GM12878 (cell line): ENCODE results near the gene SELENBP1. TPM values are rescaled to one million over a fixed set of nuclear protein-coding genes. Genes with fewer than 3 reads are reported as not detected.

Experiments
- ATAC-seq: fragments of 200-7000 bp; cut with Tn5 transposase; 3 replicates; pipeline ENCODE4 v1.9.1; 2020; ENCODE audit warnings: mild to moderate bottlenecking, moderate library complexity
- BruUV-seq: library from RNA; stranded (reverse); fragments of 400-500 nt; replicated peaks from 2 replicates; lab custom pipeline; 2021; lab: Mats Ljungman, UMichigan
- CTCF ChIA-PET: fragments of 300-600 bp; sonication (Branson Sonifier 250); formaldehyde crosslinking; extraction: SDS; loops from one replicate; lab custom pipeline; 2021; ENCODE audit warnings: inconsistent platforms; lab: Yijun Ruan, JAX
- POLR2A ChIA-PET: fragments of 350-600 bp; formaldehyde crosslinking; extraction: SDS; loops from one replicate; lab custom pipeline; 2021; ENCODE audit warnings: inconsistent platforms; lab: Charles Lee
- RAD21 ChIA-PET: fragments of 300-600 bp; sonication (Branson Sonifier 250); formaldehyde crosslinking; loops from one replicate; lab custom pipeline; 2023; ENCODE audit warnings: antibody characterized with exemption; ENCODE audit not compliant: unreplicated experiment; lab: Charles Lee
- SMC1A ChIA-PET: fragments of 300-600 bp; sonication (Branson Sonifier 250); formaldehyde crosslinking; loops from one replicate; lab custom pipeline; 2023; ENCODE audit not compliant: unreplicated experiment, uncharacterized antibody; lab: Charles Lee
- DNase-seq: peaks from one replicate; pipeline ENCODE4 v3.0.0-alpha.2; 2011; ENCODE audit warnings: low read depth, low spot score
- FAIRE-seq: peaks from 3 replicates; lab custom pipeline; 2011; peaks lifted over from hg19 to GRCh38; lab: Jason Lieb, UNC
- H2AFZ ChIP-seq: 2 replicates; pipeline ENCODE4 v1.6.0; 2011; ENCODE audit warnings: low read depth, low read length, control low read depth; ENCODE audit not compliant: control insufficient read depth
- H3K27ac ChIP-seq: 2 replicates; pipeline ENCODE4 v1.5.1; 2011; ENCODE audit warnings: control low read depth; ENCODE audit not compliant: control insufficient read depth, insufficient read depth
- H3K27me3 ChIP-seq, 2 experiments: replicated peaks in 1 of 2; 2 replicates each; pipeline versions ENCODE4 v1.6.0 to v1.6.1; 2011; ENCODE audit warnings: low read length in 1 of 2; ENCODE audit not compliant: control insufficient read depth in 2 of 2, insufficient read depth in 2 of 2
- H3K36me3 ChIP-seq, 2 experiments: 2 replicates each; pipeline ENCODE4 v1.5.1; 2011; ENCODE audit warnings: low read length in 1 of 2; ENCODE audit not compliant: control insufficient read depth in 2 of 2, insufficient read depth in 2 of 2
- H3K4me1 ChIP-seq: 2 replicates; pipeline ENCODE4 v1.6.1; 2011; ENCODE audit warnings: mild to moderate bottlenecking, low read length, moderate library complexity, mixed read lengths; ENCODE audit not compliant: control insufficient read depth, insufficient read depth
- H3K4me2 ChIP-seq: 2 replicates; pipeline ENCODE4 v1.6.0; 2011; ENCODE audit warnings: control low read depth; ENCODE audit not compliant: control insufficient read depth, insufficient read depth
- H3K4me3 ChIP-seq: fragments of 200-600 bp; sonication (generic); 2 replicates; pipeline ENCODE4 v1.5.1; 2016
- H3K79me2 ChIP-seq: 2 replicates; pipeline ENCODE4 v1.6.0; 2011; ENCODE audit warnings: low read length; ENCODE audit not compliant: control insufficient read depth, insufficient read depth
- H3K9ac ChIP-seq: 2 replicates; pipeline ENCODE4 v1.8.0; 2011; ENCODE audit warnings: low read length, control low read depth, mixed read lengths; ENCODE audit not compliant: control insufficient read depth, insufficient read depth
- H3K9me3 ChIP-seq: replicated peaks from 3 replicates; pipeline ENCODE4 v1.5.1; 2011; ENCODE audit warnings: mild to moderate bottlenecking, low read length; ENCODE audit not compliant: control insufficient read depth, insufficient read depth
- H4K20me1 ChIP-seq: 2 replicates; pipeline ENCODE4 v1.6.0; 2011; ENCODE audit not compliant: control insufficient read depth, insufficient read depth
- ASH2L ChIP-seq: fragments of 300-600, 200-600 bp; sonication (generic); IDR thresholded peaks from 2 replicates; pipeline ENCODE4 v1.6.1; 2017; ENCODE audit warnings: low read depth, mild to moderate bottlenecking, borderline replicate concordance
- CTCF ChIP-seq, 3 experiments: IDR thresholded peaks in 2 of 3; conservative IDR thresholded peaks in 1 of 3; 2 replicates each; pipeline ENCODE4 v1.5.1; 2011; ENCODE audit warnings: low read depth in 3 of 3, low read length in 3 of 3, mild to moderate bottlenecking in 3 of 3, control low read depth in 2 of 3, moderate library complexity in 2 of 3, inconsistent platforms in 1 of 3, mixed read lengths in 1 of 3; ENCODE audit not compliant: control insufficient read depth in 2 of 3, insufficient read depth in 1 of 3; ENCODE audit errors: extremely low read depth in 1 of 3
- EGR1 ChIP-seq, 2 experiments: IDR thresholded peaks; 1 replicate in 1 of 2; 2 replicates in 1 of 2; pipeline ENCODE4 v1.6.1; 2011 to 2012; ENCODE audit warnings: low read depth in 2 of 2, low read length in 2 of 2, borderline replicate concordance in 1 of 2, mild to moderate bottlenecking in 1 of 2, moderate library complexity in 1 of 2
- NFIC ChIP-seq: IDR thresholded peaks from 2 replicates; pipeline ENCODE4 v1.6.1; 2012; ENCODE audit warnings: low read depth, mild to moderate bottlenecking, inconsistent platforms, low read length, moderate library complexity
- POLR2A ChIP-seq: IDR thresholded peaks from 2 replicates; pipeline ENCODE4 v1.6.1; 2011; ENCODE audit warnings: low read depth, mild to moderate bottlenecking, low read length
- RBBP5 ChIP-seq: fragments of 200-600 bp; sonication (generic); conservative IDR thresholded peaks from 2 replicates; pipeline ENCODE4 v1.6.1; 2016
- TCF3 ChIP-seq: IDR thresholded peaks from 2 replicates; pipeline ENCODE4 v1.6.1; 2012; ENCODE audit warnings: low read depth, mild to moderate bottlenecking, low read length, borderline replicate concordance; ENCODE audit not compliant: insufficient read depth
- WGBS: methylation state at CpG from one replicate; pipeline ENCODE4 v1.1.6; 2016; ENCODE audit warnings: low lambda C conversion rate; ENCODE audit not compliant: insufficient replicate concordance, insufficient coverage; ENCODE audit errors: missing lambda C conversion rate; 5-methylcytosine and 5-hydroxymethylcytosine counted together
- in situ Hi-C: fragments of 300-500 bp; cut with MboI; formaldehyde crosslinking; loops from 9 replicates; pipeline ENCODE4 v1.14.3; 2018; ENCODE audit warnings: mixed read lengths
- intact Hi-C: fragments of 100-400 bp; cut with micrococcal nuclease; formaldehyde crosslinking; loops from one replicate; pipeline ENCODE4 v1.14.2; 2022; ENCODE audit not compliant: unreplicated experiment
- polyA plus RNA-seq, 11 experiments: library from polyadenylated mRNA; depleted of rRNA in 4 of 11; unstranded in 6 of 11; stranded (reverse) in 5 of 11; fragments of >200 nt; fragmentation: Nextera tagmentation in 4 of 11; fragmentation: Illumina TruSeq in 1 of 11; extraction: Ambion mirVana in 4 of 11; extraction: Trizol in 1 of 11; gene quantifications; 1 replicate in 1 of 11; 2 replicates in 10 of 11; pipeline versions ENCODE4 v1.2.1 to v1.2.3, GENCODE V29; 2011 to 2016; ENCODE audit warnings: inconsistent platforms in 2 of 11, missing spikeins in 2 of 11, low read depth in 1 of 11
- total RNA-seq, 4 experiments: library from RNA; depleted of rRNA in 3 of 4; stranded (reverse); fragments of >200 nt in 3 of 4; fragmentation: Illumina TruSeq in 1 of 4; extraction: Trizol in 1 of 4; gene quantifications; 2 replicates each; pipeline versions ENCODE4 v1.2.1 to v1.2.3, GENCODE V29; 2013 to 2021

SELENBP1 gene
- total and polyA plus RNA-seq, 10 of the 15 experiments (the other 5 are each of a cell fraction or from before 2014, with no cell fraction given) = 0.41 TPM; not detected in 9

DNA sequence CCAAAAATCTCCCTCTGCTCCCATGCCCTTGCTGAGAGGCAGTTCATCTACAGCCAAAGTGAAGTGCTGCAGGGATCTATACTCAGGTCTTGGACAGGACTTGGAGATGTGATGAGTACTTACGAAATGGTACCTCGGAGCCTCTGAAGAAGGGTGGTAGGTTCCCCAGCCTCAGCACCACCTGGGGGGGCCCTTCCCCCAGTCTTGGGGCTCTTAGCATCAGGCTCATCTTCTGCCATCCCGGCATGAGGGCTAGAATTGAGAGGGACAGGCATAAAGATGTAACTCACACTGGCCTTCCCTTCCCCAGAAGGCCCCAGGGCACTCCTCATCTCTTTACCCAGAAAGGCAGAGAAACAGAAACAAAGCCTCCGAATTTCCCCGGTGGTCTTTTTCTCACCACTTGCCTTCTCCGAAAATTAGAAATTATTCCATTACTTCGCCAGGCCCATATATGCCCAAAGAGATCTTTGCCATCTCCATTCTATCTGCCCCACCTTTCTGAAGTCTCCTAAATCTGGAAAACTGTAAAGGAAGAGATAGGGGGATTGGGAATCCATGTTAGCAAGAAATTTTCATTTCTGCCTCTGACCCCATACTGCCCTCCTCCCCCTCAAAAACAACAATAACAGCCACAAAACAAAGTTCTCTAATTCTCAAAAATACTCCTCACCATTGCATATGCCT lies 26.3 kb downstream of the SELENBP1 start (continued):
- TF ChIP-seq CTCF (IDR thresholded peaks at IDR 0.05 in 2 of 3, conservative IDR thresholded peaks at IDR 0.05 in 1 of 3; ENCODE audit: control insufficient read depth in 2 of 3, extremely low read depth in 1 of 3, insufficient read depth in 1 of 3, low read depth in 3 of 3, low read length in 3 of 3) (peak in 1 of 3 experiments; percentile 35; a peak in 1 of 6 replicates), TCF3 (no peak), RBBP5 (no peak), NFIC (0 out of 2 replicates have a peak, but pooled peaks have one; percentile 4)

- no peak overlapping the region for H3K9ac ChIP-seq
- H2AFZ ChIP-seq = no peak overlapping the region
- H3K36me3 ChIP-seq = peaks cover 14 to 19% of the 10 kb centered on the region in 2 experiments
- ChIA-PET POLR2A (interaction anchor here (0.6 to 10.9 kb wide), 9 partner anchors 13 to 94 kb away, joined by 3 to 110 read pairs (median 3); partner anchors contain the start of genes PI4KB and PSMB4), CTCF (interaction anchor here (0.9 to 8.9 kb wide), 10 partner anchors 10 to 100 kb away, joined by 3 to 164 read pairs (median 5); partner anchors contain the start of genes PI4KB, PSMB4, PSMD4 and SELENBP1), SMC1A (interaction anchor here (0.8 to 2.4 kb wide), 7 partner anchors 14 to 56 kb away, joined by 3 to 16 read pairs (median 5); no protein-coding TSS in a partner anchor), RAD21 (interaction anchor here (1.2 to 2.0 kb wide), 4 partner anchors 17 to 63 kb away, joined by 3 to 6 read pairs (median 4); partner anchors contain the start of genes PI4KB and PSMB4)
- FAIRE-seq (no peak), ATAC-seq (no peak), DNase-seq (no peak)
- BruUV-seq = TSS peak; percentile 0
- in situ Hi-C loops = loop anchor here (5.0 kb wide), 1 partner anchor 152 kb away; the partner anchor contains the start of gene VPS72
- no peaks in the 10 kb centered on the region for H4K20me1 ChIP-seq
- no peaks in the 10 kb centered on the region for H3K9me3 ChIP-seq
- peaks cover 7% of the 10 kb centered on the region for H3K4me1 ChIP-seq
- no peaks in the 10 kb centered on the region for H3K27me3 ChIP-seq
- H3K27ac ChIP-seq = peak overlapping the region; percentile 39
- 78% methylated on average over 6 of the region's 6 CpGs for WGBS
- intact Hi-C loops = no loop called here
- peak; percentile 23; the same call in 1 of the 2 replicates for TF ChIP-seq POLR2A
- 0 out of 3 replicates have a peak, but pooled peaks of 1 of the 2 experiments have one; percentile 35 for TF ChIP-seq EGR1 (IDR thresholded peaks at IDR 0.05; ENCODE audit: borderline replicate concordance in 1 of 2, low read depth in 2 of 2, low read length in 2 of 2)
- TF ChIP-seq ASH2L = no peak
- H3K4me3 ChIP-seq = peak overlapping the region; percentile 63; the same call in 1 of the 2 replicates
- H3K4me2 ChIP-seq = peak overlapping the region; percentile 56
- peaks cover 23% of the 10 kb centered on the region for H3K79me2 ChIP-seq
Observed at GRCh38 chr1:151344291-151344690, 28.2 kb downstream of the SELENBP1 start.
